Skeletal muscle tissue (tissue), 4 donors: ENCODE measurements around the gene PTGES3L. TPM values are rescaled to one million over a fixed set of nuclear protein-coding genes. Genes with fewer than 3 reads are reported as not detected.
"Not testable (repeated sequence)": the region's sequence is repeated elsewhere in the genome, so short reads cannot be mapped to it uniquely, and the experiment has no call there.

Source experiments
- H3K27ac ChIP-seq: one replicate; pipeline ENCODE4 v1.7.0; 2013; ENCODE audit warnings: mild to moderate bottlenecking, low read depth, low read length, inconsistent platforms
- H3K27me3 ChIP-seq, 3 donors: one replicate each; pipeline ENCODE4 v1.7.0; 2013; ENCODE audit warnings: low read length in 3 of 3; ENCODE audit not compliant: control insufficient read depth in 3 of 3, insufficient read depth in 3 of 3
- H3K36me3 ChIP-seq, 3 donors: one replicate each; pipeline ENCODE4 v1.7.0; 2013; ENCODE audit warnings: low read length in 3 of 3; ENCODE audit not compliant: control insufficient read depth in 3 of 3, insufficient read depth in 3 of 3
- H3K4me1 ChIP-seq, 3 donors: one replicate each; pipeline ENCODE4 v1.7.0; 2013; ENCODE audit warnings: low read length in 3 of 3, mild to moderate bottlenecking in 3 of 3; ENCODE audit not compliant: control insufficient read depth in 3 of 3, insufficient read depth in 3 of 3
- H3K4me3 ChIP-seq, 3 donors: one replicate each; pipeline ENCODE4 v1.7.0; 2013; ENCODE audit warnings: low read length in 3 of 3
- H3K9ac ChIP-seq, 3 donors: one replicate each; pipeline ENCODE4 v1.7.0; 2013; ENCODE audit warnings: low read length in 3 of 3, mild to moderate bottlenecking in 3 of 3, moderate library complexity in 2 of 3, low read depth in 1 of 3
- H3K9me3 ChIP-seq, 3 donors: one replicate each; pipeline ENCODE4 v1.7.0; 2013; ENCODE audit warnings: low read length in 3 of 3; ENCODE audit not compliant: control insufficient read depth in 3 of 3
- total RNA-seq: library from RNA; depleted of rRNA; stranded (reverse); fragments of >200 nt; gene quantifications from one replicate; pipeline ENCODE4 v1.2.3, GENCODE V29; 2014
- donor health status: Osteomylitis.

Gene PTGES3L
- total RNA-seq, 1 donor from 2014 or later: 28.2 TPM

DNA sequence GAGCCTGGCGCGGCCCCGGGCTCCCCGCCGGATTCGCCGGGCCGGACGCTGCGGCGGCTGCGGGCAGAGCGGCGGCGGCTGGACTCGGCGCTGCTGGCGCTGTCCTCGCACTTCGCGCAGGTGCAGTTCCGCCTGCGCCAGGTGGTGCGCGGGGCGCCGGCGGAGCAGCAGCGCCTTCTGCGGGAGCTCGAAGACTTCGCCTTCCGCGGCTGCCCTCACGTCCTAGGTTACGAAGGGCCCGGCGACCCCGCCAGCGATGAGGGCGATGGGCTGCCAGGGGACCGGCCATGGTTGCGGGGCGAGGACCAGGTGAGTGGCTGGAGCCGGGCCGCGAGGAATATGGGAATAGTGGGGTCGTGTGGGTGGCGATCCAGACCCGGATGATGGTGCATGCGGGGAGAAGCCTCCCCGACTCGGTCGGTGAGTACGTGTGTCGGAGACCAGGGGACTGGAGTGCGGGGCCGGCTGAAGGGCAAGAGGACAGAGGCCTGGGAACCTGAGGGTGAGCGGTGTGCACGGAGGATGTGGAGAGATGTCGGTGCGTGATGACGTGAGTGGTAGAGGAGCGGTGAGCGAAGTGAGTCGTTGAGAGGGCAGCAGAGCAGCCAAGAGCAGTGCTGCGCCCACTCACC, 1.0 kb upstream of the PTGES3L start:
- peak overlapping the region; percentile 90 to 96 (median 94) for H3K4me3 ChIP-seq
- peak overlapping the region; percentile 77 to 90 (median 83) for H3K9ac ChIP-seq
- H3K27ac ChIP-seq: peak overlapping the region; percentile 95
- H3K27me3 ChIP-seq: no peaks in the 10 kb centered on the region
- H3K9me3 ChIP-seq: no peaks in the 10 kb centered on the region
- H3K4me1 ChIP-seq: peaks cover 27 to 36% (median 28%) of the 10 kb centered on the region in 3 donors
- peaks cover 0 to 9% (median 9%) of the 10 kb centered on the region in 3 donors for H3K36me3 ChIP-seq

- no peaks in the 10 kb centered on the region for H3K27me3 ChIP-seq
- H3K4me3 ChIP-seq: peak within 1 kb of the TSS; percentile 90 to 96 (median 94)
- peak within 1 kb of the TSS; percentile 83 to 96 (median 90) for H3K9ac ChIP-seq
- peak within 1 kb of the TSS; percentile 95 for H3K27ac ChIP-seq
- H3K9me3 ChIP-seq: no peaks in the 10 kb centered on the region
- peaks cover 0 to 6% (median 5%) of the 10 kb centered on the region in 3 donors for H3K36me3 ChIP-seq
- peaks cover 28 to 42% (median 33%) of the 10 kb centered on the region in 3 donors for H3K4me1 ChIP-seq
These were observed 440 bp upstream of the PTGES3L start, which contains the start of gene RUNDC1 for GRCh38 chr17:42980274-42980765. Gene RUNDC1 (plus strand): TSS chr17:42980565. CDS start chr17:42980577, 12 bp downstream.

DNA sequence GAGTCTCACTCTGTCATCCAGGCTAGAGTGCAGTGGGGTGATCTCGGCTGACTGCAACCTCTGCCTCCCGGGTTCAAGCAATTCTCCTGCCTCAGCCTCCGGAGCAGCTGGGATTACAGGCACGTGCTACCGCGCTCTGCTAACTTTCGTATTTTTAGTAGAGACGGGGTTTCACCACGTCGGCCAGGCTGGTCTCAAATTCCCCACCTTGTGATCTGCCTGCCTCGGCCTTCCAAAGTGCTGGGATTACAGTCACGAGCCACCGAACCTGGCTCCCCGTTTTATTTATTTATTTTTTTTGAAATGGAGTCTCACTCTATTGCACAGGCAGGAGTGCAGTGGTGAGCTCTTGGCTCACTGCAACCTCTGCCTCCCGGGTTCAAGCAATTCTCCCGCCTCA, 4.2 kb downstream of the PTGES3L start:
- H3K36me3 ChIP-seq: not testable (repeated sequence)

DNA sequence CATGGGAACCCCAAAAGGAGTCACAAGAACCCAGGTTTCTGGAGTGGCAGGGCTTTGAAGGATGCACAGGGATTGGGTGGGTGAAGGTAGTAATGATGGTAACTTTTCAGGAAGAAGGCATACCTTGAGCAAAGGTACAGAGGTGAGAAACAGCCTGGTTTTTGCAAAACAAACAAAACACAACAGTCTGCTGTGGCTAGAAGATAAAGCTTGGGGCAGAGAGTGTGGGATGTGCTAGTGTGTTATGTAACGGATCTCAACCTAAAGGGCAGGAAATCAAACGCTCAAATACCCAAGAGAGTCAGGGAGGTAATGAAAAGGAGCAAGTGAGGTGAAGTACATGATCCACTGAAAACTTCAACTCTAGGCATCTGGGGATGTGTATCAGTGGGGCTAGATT, 4.6 kb downstream of the PTGES3L start:
- Histone ChIP-seq H3K27me3 (no peaks in the 10 kb centered on the region), H3K27ac (peak overlapping the region; percentile 81), H3K36me3 (no peaks in the 10 kb centered on the region), H3K4me1 (peaks cover 20 to 32% (median 25%) of the 10 kb centered on the region in 3 donors), H3K4me3 (peak overlapping the region in 1 of 3 donors; percentile 19), H3K9ac (peak overlapping the region; percentile 17 to 63 (median 45)), H3K9me3 (no peaks in the 10 kb centered on the region)

More for the DNA sequence above, 4.2 kb downstream of the PTGES3L start:
- Histone ChIP-seq H3K4me3 (peak overlapping the region in 1 of 3 donors; percentile 19), H3K4me1 (peaks cover 21 to 32% (median 26%) of the 10 kb centered on the region in 3 donors), H3K9ac (peak overlapping the region in 1 of 3 donors; percentile 45), H3K27ac (peak overlapping the region; percentile 81)
- H3K27me3 ChIP-seq, H3K9me3 ChIP-seq: not testable (repeated sequence)

DNA sequence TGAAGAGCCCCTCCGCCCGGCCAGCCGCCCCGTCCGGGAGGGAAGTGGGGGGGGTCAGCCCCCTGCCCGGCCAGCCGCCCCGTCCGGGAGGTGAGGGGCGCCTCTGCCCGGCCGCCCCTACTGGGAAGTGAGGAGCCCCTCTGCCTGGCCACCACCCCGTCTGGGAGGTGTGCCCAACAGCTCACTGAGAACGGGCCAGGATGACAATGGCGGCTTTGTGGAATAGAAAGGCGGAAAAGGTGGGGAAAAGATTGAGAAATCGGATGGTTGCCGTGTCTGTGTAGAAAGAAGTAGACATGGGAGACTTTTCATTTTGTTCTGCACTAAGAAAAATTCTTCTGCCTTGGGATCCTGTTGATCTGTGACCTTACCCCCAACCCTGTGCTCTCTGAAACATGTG, 6.6 kb downstream of the PTGES3L start:
- peaks cover 6 to 18% (median 12%) of the 10 kb centered on the region in 3 donors for H3K4me1 ChIP-seq
- H3K36me3 ChIP-seq, H3K27ac ChIP-seq, H3K27me3 ChIP-seq, H3K9me3 ChIP-seq, H3K4me3 ChIP-seq, H3K9ac ChIP-seq: not testable (repeated sequence)

DNA sequence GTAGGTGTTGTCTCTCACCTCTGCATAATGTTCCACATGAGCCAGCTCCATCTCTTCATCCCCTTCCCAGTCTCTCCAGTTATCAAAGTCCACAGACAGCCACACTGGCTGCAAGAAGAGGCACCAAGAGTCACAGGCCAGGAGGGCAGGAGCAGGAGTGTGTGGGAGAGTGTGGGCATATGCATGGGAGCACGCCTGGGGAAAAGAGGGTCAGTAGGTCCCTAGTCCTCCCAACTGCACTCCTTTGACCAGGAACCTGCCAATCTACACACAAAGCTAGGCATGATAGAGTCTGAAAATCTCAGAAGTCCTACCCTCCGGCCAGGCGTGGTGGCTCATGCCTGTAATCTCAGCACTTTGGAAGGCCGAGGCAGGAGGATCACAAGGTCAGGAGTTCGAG, 8.3 kb downstream of the PTGES3L start:
- Histone ChIP-seq H3K4me1 (peaks cover 6 to 18% (median 12%) of the 10 kb centered on the region in 3 donors), H3K4me3 (no peak overlapping the region), H3K27ac (no peak overlapping the region), H3K9ac (no peak overlapping the region), H3K27me3 (no peaks in the 10 kb centered on the region), H3K36me3 (no peaks in the 10 kb centered on the region), H3K9me3 (no peaks in the 10 kb centered on the region)

GRCh38 chr17:42969001-42969581, 10.8 kb downstream of the PTGES3L start:
- H3K9ac ChIP-seq: no peak overlapping the region

GRCh38 chr17:42967925-42968324, 12.0 kb downstream of the PTGES3L start:
- Histone ChIP-seq H3K9ac (no peak overlapping the region), H3K27ac (no peak overlapping the region), H3K4me1 (peaks cover 4 to 8% (median 7%) of the 10 kb centered on the region in 3 donors), H3K4me3 (no peak overlapping the region), H3K36me3 (no peaks in the 10 kb centered on the region), H3K9me3 (no peaks in the 10 kb centered on the region), H3K27me3 (no peaks in the 10 kb centered on the region)

More at GRCh38 chr17:42969001-42969581, 10.8 kb downstream of the PTGES3L start:
- no peak overlapping the region for H3K4me3 ChIP-seq
- H3K4me1 ChIP-seq: no peaks in the 10 kb centered on the region
- H3K27ac ChIP-seq: no peak overlapping the region
- H3K9me3 ChIP-seq: no peaks in the 10 kb centered on the region
- no peaks in the 10 kb centered on the region for H3K27me3 ChIP-seq
- H3K36me3 ChIP-seq: no peaks in the 10 kb centered on the region

GRCh38 chr17:42964161-42964932, 15.5 kb downstream of the PTGES3L start, which contains the start of gene AARSD1:
Gene AARSD1 (minus strand): TSS chr17:42964454. CDS start chr17:42964440, 14 bp downstream.
- peaks cover 6 to 13% (median 7%) of the 10 kb centered on the region in 3 donors for H3K4me1 ChIP-seq
- peaks cover 16 to 31% (median 27%) of the 10 kb centered on the region in 3 donors for H3K36me3 ChIP-seq
- peak within 1 kb of the TSS; percentile 85 to 97 (median 93) for H3K9ac ChIP-seq
- no peaks in the 10 kb centered on the region for H3K9me3 ChIP-seq
- peak within 1 kb of the TSS; percentile 85 to 97 (median 97) for H3K4me3 ChIP-seq
- peak within 1 kb of the TSS; percentile 82 for H3K27ac ChIP-seq
- no peaks in the 10 kb centered on the region for H3K27me3 ChIP-seq
